ENCODE measurements around the gene C4orf46. TPM values are rescaled to one million over a fixed set of nuclear protein-coding genes. Genes with fewer than 3 reads are reported as not detected.
A peak's percentile ranks its signal among the peaks of the same experiment; 100 is the strongest.

The C4orf46 gene
- total and polyA plus RNA-seq, 10 of the 15 experiments (the other 5 are each of a cell fraction or from before 2014, with no cell fraction given) = 9.3 to 40.2 (median 20.5) TPM

DNA sequence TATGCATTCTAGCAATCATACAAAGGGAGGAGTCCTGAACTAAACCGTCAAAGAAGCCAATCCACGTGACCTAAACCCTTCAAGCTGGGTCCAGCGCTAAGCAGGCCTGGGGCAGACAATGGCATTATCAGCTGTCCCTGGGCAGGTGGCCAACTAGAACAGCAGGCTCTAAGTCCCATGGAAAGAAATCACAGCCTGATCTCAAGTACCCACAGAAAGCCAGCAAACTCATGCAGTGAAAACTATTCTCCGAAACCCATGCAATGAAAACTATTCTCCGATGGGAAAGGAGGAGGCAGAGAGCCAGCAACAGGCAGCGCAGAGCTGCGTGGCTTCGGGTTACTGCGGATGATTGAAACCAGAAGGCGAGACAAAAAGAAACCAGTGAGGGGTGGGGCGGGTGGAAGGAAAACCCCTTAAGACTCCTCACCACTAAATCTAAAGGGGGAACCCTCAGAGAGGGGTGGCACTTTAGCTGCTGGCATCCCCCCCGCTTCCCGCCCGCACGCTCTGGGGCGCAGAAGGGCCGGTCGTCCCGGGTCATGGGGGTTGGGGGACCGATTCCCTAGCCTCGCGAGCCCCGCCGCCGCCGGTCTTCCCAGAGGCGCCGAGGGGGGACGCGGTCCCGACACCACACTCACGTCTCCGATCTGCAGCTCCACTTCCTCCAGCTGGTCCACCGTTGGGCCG, 567 bp downstream of the C4orf46 start (continued):
- TF ChIP-seq, protein P1, sequence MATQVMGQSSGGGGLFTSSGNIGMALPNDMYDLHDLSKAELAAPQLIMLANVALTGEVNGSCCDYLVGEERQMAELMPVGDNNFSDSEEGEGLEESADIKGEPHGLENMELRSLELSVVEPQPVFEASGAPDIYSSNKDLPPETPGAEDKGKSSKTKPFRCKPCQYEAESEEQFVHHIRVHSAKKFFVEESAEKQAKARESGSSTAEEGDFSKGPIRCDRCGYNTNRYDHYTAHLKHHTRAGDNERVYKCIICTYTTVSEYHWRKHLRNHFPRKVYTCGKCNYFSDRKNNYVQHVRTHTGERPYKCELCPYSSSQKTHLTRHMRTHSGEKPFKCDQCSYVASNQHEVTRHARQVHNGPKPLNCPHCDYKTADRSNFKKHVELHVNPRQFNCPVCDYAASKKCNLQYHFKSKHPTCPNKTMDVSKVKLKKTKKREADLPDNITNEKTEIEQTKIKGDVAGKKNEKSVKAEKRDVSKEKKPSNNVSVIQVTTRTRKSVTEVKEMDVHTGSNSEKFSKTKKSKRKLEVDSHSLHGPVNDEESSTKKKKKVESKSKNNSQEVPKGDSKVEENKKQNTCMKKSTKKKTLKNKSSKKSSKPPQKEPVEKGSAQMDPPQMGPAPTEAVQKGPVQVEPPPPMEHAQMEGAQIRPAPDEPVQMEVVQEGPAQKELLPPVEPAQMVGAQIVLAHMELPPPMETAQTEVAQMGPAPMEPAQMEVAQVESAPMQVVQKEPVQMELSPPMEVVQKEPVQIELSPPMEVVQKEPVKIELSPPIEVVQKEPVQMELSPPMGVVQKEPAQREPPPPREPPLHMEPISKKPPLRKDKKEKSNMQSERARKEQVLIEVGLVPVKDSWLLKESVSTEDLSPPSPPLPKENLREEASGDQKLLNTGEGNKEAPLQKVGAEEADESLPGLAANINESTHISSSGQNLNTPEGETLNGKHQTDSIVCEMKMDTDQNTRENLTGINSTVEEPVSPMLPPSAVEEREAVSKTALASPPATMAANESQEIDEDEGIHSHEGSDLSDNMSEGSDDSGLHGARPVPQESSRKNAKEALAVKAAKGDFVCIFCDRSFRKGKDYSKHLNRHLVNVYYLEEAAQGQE (IDR thresholded peaks at IDR 0.05; ENCODE audit: low read depth, low read length) = 0 out of 2 replicates have a peak, but pooled peaks have one; percentile 38
- TF ChIP-seq RUNX3 (IDR thresholded peaks at IDR 0.05; ENCODE audit: low read length) (peak; percentile 71), KDM1A (IDR thresholded peaks at IDR 0.05; ENCODE audit: borderline replicate concordance) (no peak), SIX5 (IDR thresholded peaks at IDR 0.05; ENCODE audit: low read depth, low read length, severe bottlenecking) (no peak), MYB (IDR thresholded peaks at IDR 0.05; ENCODE audit: borderline replicate concordance, low read depth, low read length) (no peak), MYC (IDR thresholded peaks at IDR 0.05; ENCODE audit: insufficient read depth, insufficient read length, insufficient replicate concordance, low read length, severe bottlenecking) (no peak), BCL3 (IDR thresholded peaks at IDR 0.05; ENCODE audit: borderline replicate concordance, insufficient read depth, low read depth, low read length, poor library complexity, severe bottlenecking) (peak; percentile 25), YY1 (IDR thresholded peaks at IDR 0.05; ENCODE audit: low read depth, low read length) (no peak), PML (IDR thresholded peaks at IDR 0.05; ENCODE audit: low read length) (no peak), CEBPB (IDR thresholded peaks at IDR 0.05; ENCODE audit: borderline replicate concordance in 1 of 2, low read depth in 2 of 2, low read length in 2 of 2) (no peak), ZNF274 (IDR thresholded peaks at IDR 0.05; ENCODE audit: insufficient read depth, insufficient read length) (no peak), ZBTB4 (CRISPR knock-in tag; IDR thresholded peaks at IDR 0.05) (no peak), RB1 (IDR thresholded peaks at IDR 0.05; ENCODE audit: borderline replicate concordance) (no peak), BHLHE40 (IDR thresholded peaks at IDR 0.05; ENCODE audit: borderline replicate concordance in 1 of 2, low read depth in 2 of 2, low read length in 1 of 2) (peak in 1 of 2 experiments; percentile 21; a peak in 1 of 4 replicates), NFXL1 (IDR thresholded peaks at IDR 0.05; ENCODE audit: borderline replicate concordance) (no peak), SUPT20H (IDR thresholded peaks at IDR 0.05; ENCODE audit: borderline replicate concordance, control insufficient read depth, low read depth, low read length) (no peak), SPI1 (IDR thresholded peaks at IDR 0.05; ENCODE audit: borderline replicate concordance, insufficient read depth, low read depth, low read length) (0 out of 2 replicates have a peak, but pooled peaks have one; percentile 2), ZNF24 (IDR thresholded peaks at IDR 0.05) (no peak), BCL11A (IDR thresholded peaks at IDR 0.05; ENCODE audit: low read depth, low read length) (0 out of 2 replicates have a peak, but pooled peaks have one; percentile 19)
- TF ChIP-seq, protein P2, sequence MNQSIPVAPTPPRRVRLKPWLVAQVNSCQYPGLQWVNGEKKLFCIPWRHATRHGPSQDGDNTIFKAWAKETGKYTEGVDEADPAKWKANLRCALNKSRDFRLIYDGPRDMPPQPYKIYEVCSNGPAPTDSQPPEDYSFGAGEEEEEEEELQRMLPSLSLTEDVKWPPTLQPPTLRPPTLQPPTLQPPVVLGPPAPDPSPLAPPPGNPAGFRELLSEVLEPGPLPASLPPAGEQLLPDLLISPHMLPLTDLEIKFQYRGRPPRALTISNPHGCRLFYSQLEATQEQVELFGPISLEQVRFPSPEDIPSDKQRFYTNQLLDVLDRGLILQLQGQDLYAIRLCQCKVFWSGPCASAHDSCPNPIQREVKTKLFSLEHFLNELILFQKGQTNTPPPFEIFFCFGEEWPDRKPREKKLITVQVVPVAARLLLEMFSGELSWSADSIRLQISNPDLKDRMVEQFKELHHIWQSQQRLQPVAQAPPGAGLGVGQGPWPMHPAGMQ (IDR thresholded peaks at IDR 0.05; ENCODE audit: borderline replicate concordance) = no peak

All from GM12878 (cell line).